NOMO-1 (cell line): Measurements from ENCODE around the gene WDR20.
"Not testable (repeated sequence)": the region's sequence is repeated elsewhere in the genome, so short reads cannot be mapped to it uniquely, and the experiment has no call there.

Experiments used
- DNase-seq, 2 experiments: peaks; one replicate each; lab custom pipeline; 2025; ENCODE audit not compliant: unreplicated experiment in 2 of 2; lab: John Stamatoyannopoulos, UW

WDR20 gene

DNA sequence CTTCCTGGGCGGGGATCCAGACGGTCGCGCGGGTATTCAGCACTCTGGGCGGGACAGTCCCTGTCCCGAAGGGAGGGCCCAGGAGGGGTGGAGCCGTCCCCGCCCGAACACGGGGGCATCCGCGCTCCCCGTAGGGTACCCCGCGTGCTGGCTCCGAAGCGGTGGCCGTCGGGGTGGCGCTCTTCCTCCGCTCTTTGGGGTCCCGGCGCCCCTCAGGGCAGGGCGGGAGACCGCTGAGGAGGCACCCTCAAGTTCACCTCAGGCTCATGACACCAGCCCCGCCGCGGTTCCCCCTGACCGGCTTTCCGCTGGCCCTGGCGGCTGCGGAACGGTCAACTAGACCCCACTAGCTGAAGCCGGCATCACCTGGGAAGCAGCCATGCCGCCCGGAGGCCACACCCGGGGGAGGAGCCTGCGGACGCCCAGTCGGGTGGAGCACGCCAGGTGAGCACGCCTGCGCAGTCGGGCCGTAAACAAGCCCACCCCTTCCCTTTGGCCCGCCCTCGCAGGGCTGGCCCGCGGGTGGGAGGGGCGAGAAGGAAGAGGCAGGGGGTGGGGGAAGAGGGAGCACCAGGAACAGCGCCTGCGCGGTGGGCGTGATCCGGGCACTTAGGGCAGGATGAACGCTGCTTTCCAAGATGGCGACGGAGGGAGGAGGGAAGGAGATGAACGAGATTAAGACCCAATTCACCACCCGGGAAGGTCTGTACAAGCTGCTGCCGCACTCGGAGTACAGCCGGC, at the start of gene WDR20:
Gene WDR20, plus strand, starts transcription at position 612 of the 741 bp plus-strand sequence. Its CDS starts 27 bp downstream, at position 639.
- DNase-seq: peak; percentile 95 to 98

- no peak for DNase-seq
Measured at GRCh38 chr14:102090713-102091112, 49.0 kb upstream of the WDR20 start.

DNA sequence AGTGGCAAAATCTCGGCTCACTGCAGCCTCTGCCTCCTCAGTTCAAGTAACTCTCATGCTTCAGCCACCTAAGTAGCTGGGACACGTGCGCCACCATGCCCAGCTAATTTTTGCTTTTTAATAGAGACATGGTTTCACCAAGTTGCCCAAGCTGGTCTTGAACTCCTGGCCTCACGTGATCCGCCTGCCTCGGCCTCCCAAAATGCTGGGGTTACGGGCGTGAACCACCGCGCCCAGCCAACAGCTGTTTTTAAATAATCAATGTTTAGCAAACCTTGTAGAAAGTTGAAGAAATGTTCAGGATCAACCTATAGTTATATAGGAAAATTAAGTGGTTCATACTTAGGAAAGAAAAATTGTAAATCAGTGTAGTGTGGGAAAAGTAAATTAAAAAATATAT, 46.9 kb upstream of the WDR20 start:
- DNase-seq: no peak

DNA sequence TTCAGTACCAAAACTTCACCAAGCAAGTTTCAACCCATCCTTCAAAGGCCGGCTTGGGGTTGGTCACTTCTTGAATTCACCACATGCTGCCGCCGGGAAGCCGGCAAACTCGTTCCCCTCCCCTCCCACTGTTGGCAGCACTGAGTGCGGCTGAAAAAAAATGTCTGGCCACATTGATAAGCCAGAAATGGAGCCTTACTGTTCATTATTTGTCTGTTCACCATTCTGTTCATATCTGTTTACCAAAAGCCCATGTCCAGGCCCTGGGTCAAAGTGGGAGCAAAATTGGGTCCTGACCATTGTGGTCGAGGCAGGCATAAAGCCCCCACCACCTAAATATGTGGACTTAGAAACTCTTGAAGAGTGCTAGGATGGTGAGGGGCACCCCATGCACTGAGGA, 45.6 kb upstream of the WDR20 start:
- DNase-seq: no peak

DNA sequence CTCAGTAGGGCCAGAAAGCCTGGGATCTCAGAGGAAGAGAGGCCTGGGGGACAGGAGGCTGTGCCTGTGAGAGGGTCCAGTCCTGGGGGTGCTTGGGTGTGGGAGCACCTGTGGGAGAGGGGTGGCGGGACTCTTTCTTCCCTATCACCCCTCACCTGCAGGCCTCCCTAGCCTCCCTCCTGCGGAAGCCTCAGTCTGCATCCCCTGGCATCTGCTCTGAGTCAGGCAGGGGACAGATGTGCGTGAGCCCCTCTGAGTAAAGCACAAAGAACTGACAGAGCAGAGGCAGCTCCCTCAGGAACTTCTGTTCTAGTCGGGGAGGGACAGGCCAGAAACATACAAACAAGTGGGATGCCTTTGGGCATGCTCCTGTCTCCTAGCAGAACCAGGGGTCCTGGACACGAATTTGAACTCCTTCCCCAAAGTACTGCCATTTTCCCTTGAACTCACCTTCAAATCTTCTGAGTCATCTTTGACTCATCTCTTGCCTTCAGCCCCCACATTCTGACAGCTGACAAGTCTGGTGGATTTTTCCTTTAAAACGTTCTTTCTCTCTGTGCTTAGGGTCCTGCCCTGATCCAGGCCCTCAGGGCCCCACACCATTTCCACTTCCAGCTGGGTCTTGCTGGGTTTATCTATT, 44.3 kb upstream of the WDR20 start:
- no peak for DNase-seq

- DNase-seq: no peak
Measured at GRCh38 chr14:102095871-102096568, 43.7 kb upstream of the WDR20 start.

DNA sequence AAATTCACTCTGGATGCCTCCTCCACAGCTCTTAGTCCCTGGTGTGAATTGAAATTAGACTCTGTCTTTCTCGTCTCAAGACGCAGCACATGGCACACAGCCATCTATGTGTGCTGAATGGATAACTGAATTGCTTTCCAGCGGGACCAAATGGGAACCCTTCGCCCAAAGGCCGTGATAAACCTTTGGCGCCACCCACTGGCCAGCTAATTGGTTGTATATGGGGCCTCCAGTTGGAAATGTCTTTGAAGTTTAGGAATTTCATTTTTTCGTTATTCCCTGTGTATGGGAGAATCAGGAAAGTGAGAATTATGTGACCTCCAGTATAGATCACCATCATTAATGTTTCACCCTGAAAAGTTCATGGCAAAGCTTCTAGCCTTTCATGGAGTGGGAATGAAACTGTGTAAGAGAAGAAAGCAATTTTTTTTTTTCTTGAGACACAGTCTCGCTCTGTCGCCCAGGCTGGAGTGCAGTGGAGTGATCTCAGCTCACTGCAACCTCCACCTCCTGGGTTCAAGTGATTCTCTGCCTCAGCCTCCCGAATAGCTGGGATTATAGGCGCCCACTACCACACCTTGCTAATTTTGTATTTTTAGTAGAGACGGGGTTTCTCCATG, 43.0 kb upstream of the WDR20 start:
- peak; percentile 11 to 33 for DNase-seq

- DNase-seq: no peak
Measured at GRCh38 chr14:102097441-102098135, 42.1 kb upstream of the WDR20 start.

GRCh38 chr14:102103062-102103695, 36.5 kb upstream of the WDR20 start:
- peak in 1 of 2 experiments; percentile 6 for DNase-seq

DNA sequence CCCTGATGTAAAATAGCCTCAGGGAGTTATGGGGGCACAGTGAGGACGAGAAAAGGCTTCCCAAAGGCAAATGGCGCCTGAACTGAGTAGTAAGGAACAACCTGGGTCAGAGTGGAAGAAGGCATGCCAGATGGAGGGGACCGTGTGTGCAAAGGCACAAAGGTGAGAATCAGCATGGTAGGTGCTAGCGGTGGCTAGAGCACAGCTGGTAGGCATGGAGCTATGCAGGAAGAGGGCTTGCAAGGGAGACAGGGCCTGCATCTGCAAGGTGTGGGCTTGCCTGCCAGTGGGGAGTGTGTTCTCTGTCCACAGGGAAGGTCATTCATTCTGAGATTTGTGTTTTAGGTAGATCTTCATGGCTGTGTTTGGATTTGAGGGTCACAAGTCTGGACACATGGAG, 34.3 kb upstream of the WDR20 start:
- no peak for DNase-seq

GRCh38 chr14:102109332-102109731, 30.4 kb upstream of the WDR20 start:
- not testable (repeated sequence) for DNase-seq

- DNase-seq: no peak
Measured at GRCh38 chr14:102111101-102111500, 28.6 kb upstream of the WDR20 start.

GRCh38 chr14:102116361-102117180, 23.1 kb upstream of the WDR20 start:
- DNase-seq: no peak

- no peak for DNase-seq
Measured at GRCh38 chr14:102117852-102118251, 21.8 kb upstream of the WDR20 start.

GRCh38 chr14:102120888-102121287, 18.8 kb upstream of the WDR20 start:
- no peak for DNase-seq

GRCh38 chr14:102121567-102121966, 18.1 kb upstream of the WDR20 start:
- DNase-seq: no peak

DNA sequence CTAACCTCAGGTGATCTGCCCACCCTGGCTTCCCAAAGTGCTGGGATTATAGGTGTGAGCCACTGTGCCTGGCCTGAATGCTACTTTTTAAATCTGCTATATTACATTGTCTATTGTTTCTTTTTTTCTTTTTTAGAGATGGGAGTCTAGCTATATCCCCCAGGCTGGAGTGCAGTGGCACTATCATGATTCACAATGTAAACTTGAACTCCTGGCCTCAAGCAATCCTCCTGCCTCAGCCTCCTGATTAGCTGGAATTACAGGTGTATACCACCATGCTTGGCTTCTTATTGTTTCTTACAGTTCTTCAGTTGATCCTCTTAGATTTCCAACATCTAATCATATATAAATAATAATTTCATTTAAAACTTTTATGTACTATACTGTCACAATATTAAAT, 15.3 kb upstream of the WDR20 start:
- DNase-seq: no peak

- DNase-seq: no peak
Measured at GRCh38 chr14:102125546-102125945, 14.2 kb upstream of the WDR20 start.

GRCh38 chr14:102126807-102127455, 12.8 kb upstream of the WDR20 start:
- DNase-seq: no peak
